Heart left ventricle (tissue), 13 donors: Measurements from ENCODE around the gene KDM4D.

Experiments
- CTCF ChIP-seq, 12 donors: fragments of 200-600 bp; sonication (generic) in 4 of 12; IDR thresholded peaks; one replicate each; pipeline versions ENCODE4 v1.5.0 to v1.8.0; 2018 to 2022; ENCODE audit warnings: antibody characterized with exemption in 12 of 12, mild to moderate bottlenecking in 5 of 12
- POLR2A ChIP-seq, 2 donors: fragments of 450-650 bp; IDR thresholded peaks; one replicate each; pipeline ENCODE4 v1.6.1; 2017; ENCODE audit warnings: antibody characterized with exemption in 2 of 2, mild to moderate bottlenecking in 2 of 2, moderate library complexity in 2 of 2
- donor health status: ischemic (EF 13 %, LVEDD 7.1; RV severe dilation, severe dysfunction).
- donor health status: DM: no; HTN: yes; CAD: no.
- donor health status: DM: no; HTN: no; CAD: no.
- donor health status: ischemic (EF 25% LVEDD 6.9; RV normal size, moderate dysfunction).
- donor health status: ischemic (EF 25% LVEDD 5.7; RV mildly dilated, moderate dysfunction).
- donor health status: ischemic (EF 35%, LVEDD 5.7; RV mildly dilated, moderate dysfunction).
- donor health status: nonischemic (EF 11% LVEDD 7.7; RV severe dilation, severe dysfunction).
- donor health status: DM: yes; HTN: yes; CAD: no.
- donor health status: PGD.
- donor health status: ischemic (EF 29% LVEDD 5.4; RV normal size, mild dysfunction).
- donor health status: nonischemic (EF 23%, LVEDD 6.1; RV moderate dilation, normal function).

- TF ChIP-seq CTCF (IDR thresholded peaks at IDR 0.05): peak; percentile 26 to 63 (median 54)
- TF ChIP-seq POLR2A (IDR thresholded peaks at IDR 0.05): no peak
Measured at GRCh38 chr11:94968334-94968958, 5.1 kb upstream of the KDM4D start.
